Sigmoid colon (tissue), 7 donors: ENCODE results near the gene TPGS2. TPM values are rescaled to one million over a fixed set of nuclear protein-coding genes. Genes with fewer than 3 reads are reported as not detected.

Experiments
- DNase-seq: peaks from one replicate; pipeline ENCODE4 v3.0.0-alpha.2; 2019
- H3K27ac ChIP-seq, 4 donors: fragments of 200-600 bp; sonication (generic); one replicate each; pipeline ENCODE4 v1.5.1; 2016 to 2019; ENCODE audit warnings: mild to moderate bottlenecking in 1 of 4
- H3K27me3 ChIP-seq, 3 donors: fragments of 200-600 bp; sonication (generic); one replicate each; pipeline ENCODE4 v1.5.1; 2019; ENCODE audit warnings: mild to moderate bottlenecking in 1 of 3
- H3K36me3 ChIP-seq, 4 donors: fragments of 200-600 bp; sonication (generic); one replicate each; pipeline ENCODE4 v1.5.1; 2016 to 2019
- H3K4me1 ChIP-seq, 4 donors: fragments of 200-600 bp; sonication (generic); one replicate each; pipeline ENCODE4 v1.5.1; 2017 to 2019
- H3K4me3 ChIP-seq, 4 donors: fragments of 200-600 bp; sonication (generic); one replicate each; pipeline ENCODE4 v1.5.1; 2017 to 2019; ENCODE audit warnings: mild to moderate bottlenecking in 2 of 4, moderate library complexity in 1 of 4
- H3K9me3 ChIP-seq, 4 donors: fragments of 200-600 bp in 3 of 4; sonication (generic) in 3 of 4; one replicate each; pipeline versions ENCODE4 v1.5.1 to v1.6.1; 2013 to 2019
- CTCF ChIP-seq, 4 experiments: fragments of 450-650 bp in 3 of 4; fragments of 200-600 bp in 1 of 4; IDR thresholded peaks; one replicate each; pipeline ENCODE4 v1.5.1; 2016 to 2019; ENCODE audit warnings: antibody characterized with exemption in 4 of 4, mild to moderate bottlenecking in 3 of 4, moderate library complexity in 2 of 4
- EP300 ChIP-seq, 4 donors: sonication (generic); formaldehyde crosslinking; IDR thresholded peaks; one replicate each; pipeline ENCODE4 v1.6.1; 2017; ENCODE audit warnings: antibody characterized with exemption in 4 of 4
- POLR2A ChIP-seq, 2 donors: fragments of 450-650 bp; IDR thresholded peaks; one replicate each; pipeline ENCODE4 v1.6.1; 2016; ENCODE audit warnings: antibody characterized with exemption in 2 of 2, mild to moderate bottlenecking in 2 of 2, moderate library complexity in 2 of 2
- POLR2AphosphoS5 ChIP-seq, 4 donors: sonication (generic); formaldehyde crosslinking; IDR thresholded peaks; one replicate each; pipeline ENCODE4 v1.6.1; 2017; ENCODE audit warnings: antibody characterized with exemption in 4 of 4
- WGBS, 2 donors: extraction: QIAGEN DNeasy Blood & Tissue Kit; methylation state at CpG; one replicate each; pipeline ENCODE4 v1.1.7; 2013; 5-methylcytosine and 5-hydroxymethylcytosine counted together
- intact Hi-C: fragments of 100-400 bp; cut with DNase I; formaldehyde crosslinking; loops from one replicate; pipeline ENCODE4 v1.15.1; 2023
- polyA plus RNA-seq, 3 donors: library from polyadenylated mRNA; stranded (reverse); fragments of 200-250 nt; gene quantifications; one replicate each; pipeline ENCODE4 v1.2.3, GENCODE V29; 2013
- total RNA-seq, 4 donors: library from RNA; depleted of rRNA; stranded (reverse); fragments of >200 nt; gene quantifications; one replicate each; pipeline ENCODE4 v1.1.0, GENCODE V29; 2016
- donor health status: healthy with polysubstance abuse.
- donor health status: Bipolar disorder and iron deficiency.
- donor health status: healthy.

The TPGS2 gene
- total and polyA plus RNA-seq, 7 donors, result 43.2 to 96.9 (median 62.6) TPM

DNA sequence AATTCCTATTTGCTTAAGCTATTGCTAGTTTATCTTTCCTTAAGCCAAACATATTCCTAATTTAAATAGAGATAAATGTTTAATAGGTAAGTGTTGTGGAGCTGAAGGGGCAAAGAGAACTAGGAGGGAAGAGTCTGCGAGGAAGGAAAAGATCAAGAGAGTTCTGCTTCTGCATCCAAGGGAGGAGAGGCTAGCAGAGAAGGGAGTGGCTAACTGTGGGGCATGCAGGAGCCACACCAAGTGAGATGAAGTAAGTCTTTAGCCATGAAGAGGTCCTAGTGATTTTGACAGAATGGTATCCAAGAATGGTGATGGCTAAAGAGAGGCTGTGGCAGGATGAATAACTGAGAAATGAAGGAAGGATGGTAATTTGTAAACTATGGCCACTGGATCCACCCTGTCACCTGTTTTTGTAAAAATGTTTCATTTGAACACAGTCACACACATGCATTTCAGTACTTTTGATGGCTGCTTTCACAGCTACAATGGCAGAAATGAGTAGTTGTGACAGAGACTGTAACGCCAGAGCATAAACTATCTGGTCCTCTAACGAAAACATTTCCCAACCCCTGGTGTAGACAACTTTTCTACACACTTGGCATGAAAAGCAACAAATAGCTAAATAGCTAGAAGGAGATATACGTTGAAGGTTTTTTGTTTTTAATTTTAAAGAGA lies 15.6 kb downstream of the TPGS2 start:
- Histone ChIP-seq H3K4me1 (peaks cover 0 to 6% (median 0%) of the 10 kb centered on the region in 4 donors), H3K4me3 (no peak overlapping the region), H3K36me3 (peaks cover 0 to 29% (median 1%) of the 10 kb centered on the region in 4 donors), H3K27me3 (no peaks in the 10 kb centered on the region), H3K27ac (peak overlapping the region in 1 of 4 donors; percentile 74), H3K9me3 (no peaks in the 10 kb centered on the region)
- no peak for TF ChIP-seq POLR2AphosphoS5 (IDR thresholded peaks at IDR 0.05)
- TF ChIP-seq EP300 (IDR thresholded peaks at IDR 0.05), result no peak
- no peak for TF ChIP-seq CTCF (IDR thresholded peaks at IDR 0.05)
- TF ChIP-seq POLR2A (IDR thresholded peaks at IDR 0.05), result no peak
- DNase-seq, result no peak
- 88% methylated on average over 4 of the region's 4 CpGs for WGBS, 2 donors
- intact Hi-C loops, result no loop called here

DNA sequence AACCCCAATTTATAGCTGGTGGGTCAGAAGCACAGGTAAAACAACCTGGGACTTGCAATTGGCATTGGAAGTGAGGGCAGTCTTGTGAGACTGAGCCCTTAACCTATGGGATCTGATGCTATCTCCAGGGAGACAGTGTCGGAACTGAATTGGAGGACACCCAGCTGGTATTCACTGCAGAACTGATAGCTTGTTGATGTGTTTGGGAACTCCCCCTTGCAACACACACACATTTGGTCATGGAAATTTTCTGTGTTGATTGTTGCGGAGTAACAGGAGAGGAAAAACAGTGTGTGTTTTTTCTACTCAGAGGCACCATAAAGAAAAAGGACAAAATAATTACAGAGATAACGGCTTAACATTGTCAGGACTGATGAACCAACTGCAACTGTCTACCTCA lies 16.1 kb downstream of the TPGS2 start:
- H3K4me1 ChIP-seq, result peaks cover 0 to 6% (median 0%) of the 10 kb centered on the region in 4 donors
- 87 to 89% methylated on average over 3 of the region's 3 CpGs for WGBS, 2 donors
- intact Hi-C loops, result no loop called here
- no peak for TF ChIP-seq POLR2A (IDR thresholded peaks at IDR 0.05)
- peak in 1 of 4 donors; percentile 25 for TF ChIP-seq POLR2AphosphoS5 (IDR thresholded peaks at IDR 0.05)
- no peak for TF ChIP-seq EP300 (IDR thresholded peaks at IDR 0.05)
- DNase-seq, result no peak
- peaks cover 0 to 29% (median under 1%) of the 10 kb centered on the region in 4 donors for H3K36me3 ChIP-seq
- peak overlapping the region in 2 of 4 donors; percentile 5 to 74 for H3K27ac ChIP-seq
- no peaks in the 10 kb centered on the region for H3K27me3 ChIP-seq
- no peaks in the 10 kb centered on the region for H3K9me3 ChIP-seq
- H3K4me3 ChIP-seq, result no peak overlapping the region

GRCh38 chr18:36811955-36812354 lies 16.8 kb downstream of the TPGS2 start:
- Histone ChIP-seq H3K27ac (peak overlapping the region in 2 of 4 donors; percentile 9 to 74), H3K9me3 (no peaks in the 10 kb centered on the region), H3K36me3 (peaks cover 0 to 29% (median 2%) of the 10 kb centered on the region in 4 donors), H3K4me3 (no peak overlapping the region), H3K4me1 (peaks cover 0 to 6% (median 0%) of the 10 kb centered on the region in 4 donors), H3K27me3 (no peaks in the 10 kb centered on the region)
- intact Hi-C loops, result no loop called here
- no peak for DNase-seq
- TF ChIP-seq POLR2A (IDR thresholded peaks at IDR 0.05) (no peak), EP300 (IDR thresholded peaks at IDR 0.05) (no peak), CTCF (IDR thresholded peaks at IDR 0.05) (no peak), POLR2AphosphoS5 (IDR thresholded peaks at IDR 0.05) (no peak)

DNA sequence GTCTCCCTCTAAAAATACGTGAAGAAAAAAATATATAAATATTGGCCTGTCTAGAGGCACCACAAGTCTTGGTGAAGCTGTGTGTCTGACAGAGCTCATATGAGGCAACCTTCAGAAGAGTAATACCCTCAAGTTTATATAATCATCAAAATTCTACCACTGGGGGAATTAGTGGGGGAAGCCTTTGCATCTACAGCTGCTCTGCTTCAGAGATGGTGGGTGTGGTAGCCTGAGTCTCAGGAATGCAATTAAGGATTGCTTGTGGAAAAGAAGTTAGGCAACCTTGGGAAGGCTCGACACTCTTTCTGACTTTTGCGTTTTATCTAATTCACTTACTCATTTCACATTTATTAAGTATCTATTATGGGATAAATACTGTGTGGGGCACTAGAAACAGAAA lies 17.4 kb downstream of the TPGS2 start:
- Histone ChIP-seq H3K27ac (peak overlapping the region in 2 of 4 donors; percentile 9 to 74), H3K9me3 (no peaks in the 10 kb centered on the region), H3K4me3 (no peak overlapping the region), H3K27me3 (no peaks in the 10 kb centered on the region), H3K36me3 (peaks cover 0 to 25% (median 2%) of the 10 kb centered on the region in 4 donors), H3K4me1 (peaks cover 0 to 6% (median 0%) of the 10 kb centered on the region in 4 donors)
- intact Hi-C loops, result no loop called here
- DNase-seq, result peak; percentile 64
- no peak for TF ChIP-seq EP300 (IDR thresholded peaks at IDR 0.05)
- no peak for TF ChIP-seq CTCF (IDR thresholded peaks at IDR 0.05)
- no peak for TF ChIP-seq POLR2A (IDR thresholded peaks at IDR 0.05)
- WGBS, 2 donors, result 84 to 88% methylated on average over 3 of the region's 3 CpGs

DNA sequence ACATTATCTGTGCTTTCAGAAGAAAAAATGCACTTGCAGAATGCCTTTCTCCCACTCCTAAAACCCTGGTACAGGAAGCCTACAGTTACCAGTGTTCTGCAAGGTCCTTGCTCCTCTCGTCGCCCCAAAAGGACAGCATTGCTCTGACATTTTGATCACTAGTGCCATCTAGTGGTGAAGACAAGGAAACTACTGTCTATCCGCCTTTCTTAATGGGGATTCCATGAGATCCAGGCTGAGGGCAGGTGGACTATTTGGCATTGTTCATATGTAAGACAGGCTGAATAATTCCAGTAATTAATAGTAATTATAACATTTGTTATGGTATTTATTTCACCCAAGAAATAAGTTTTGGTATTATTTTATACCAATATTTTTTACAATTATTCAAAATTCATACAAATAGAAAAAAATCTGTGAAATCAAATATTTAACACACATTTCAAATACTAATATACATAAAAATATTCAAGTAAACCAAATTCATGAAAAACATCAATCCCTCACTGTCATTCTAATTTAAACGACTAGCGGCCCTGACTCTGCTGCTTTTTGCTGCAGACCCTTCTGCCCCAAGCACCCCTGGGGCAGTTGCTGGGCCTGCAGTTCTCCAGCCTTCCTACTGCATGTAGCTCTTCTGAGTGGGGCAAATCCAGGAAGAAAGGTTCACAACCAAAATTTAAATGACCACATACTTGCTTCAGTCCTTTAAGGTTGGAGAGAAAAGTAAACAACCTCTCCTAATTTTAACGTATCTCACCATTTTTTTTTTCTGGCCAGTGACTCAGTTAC lies 19.0 kb downstream of the TPGS2 start:
- peaks cover 0 to 6% (median 0%) of the 10 kb centered on the region in 4 donors for H3K4me1 ChIP-seq
- DNase-seq, result peak; percentile 67
- H3K9me3 ChIP-seq, result no peaks in the 10 kb centered on the region
- H3K27me3 ChIP-seq, result no peaks in the 10 kb centered on the region
- no peak overlapping the region for H3K4me3 ChIP-seq
- intact Hi-C loops, result loop anchor here (2.0 kb wide), 1 partner anchor 121 kb away; no protein-coding TSS in a partner anchor
- no peak overlapping the region for H3K27ac ChIP-seq
- TF ChIP-seq EP300 (IDR thresholded peaks at IDR 0.05) (no peak), POLR2A (IDR thresholded peaks at IDR 0.05) (no peak), POLR2AphosphoS5 (IDR thresholded peaks at IDR 0.05) (no peak), CTCF (IDR thresholded peaks at IDR 0.05) (peak; percentile 29 to 69 (median 57))
- H3K36me3 ChIP-seq, result peaks cover 0 to 31% (median 7%) of the 10 kb centered on the region in 4 donors
- 47 to 50% methylated on average over 6 of the region's 6 CpGs for WGBS, 2 donors
